Muscle of arm (tissue), 12 donors: ENCODE measurements around the gene TRERF1. TPM values are rescaled to one million over a fixed set of nuclear protein-coding genes. Genes with fewer than 3 reads are reported as not detected.
"Not testable (repeated sequence)": the region's sequence is repeated elsewhere in the genome, so short reads cannot be mapped to it uniquely, and the experiment has no call there.

ENCODE experiments used
- DNase-seq: peaks from one replicate; pipeline ENCODE4 v3.0.0-alpha.2; 2013
- polyA plus RNA-seq, 12 donors: library from polyadenylated mRNA; unstranded; fragments of 120-200 nt; gene quantifications; one replicate each; pipeline ENCODE4 v1.2.1, GENCODE V29; 2013; ENCODE audit not compliant: insufficient read length in 12 of 12

The TRERF1 gene
- polyA plus RNA-seq, 12 donors: 7.0 to 20.6 (median 9.2) TPM; not detected in 1

DNA sequence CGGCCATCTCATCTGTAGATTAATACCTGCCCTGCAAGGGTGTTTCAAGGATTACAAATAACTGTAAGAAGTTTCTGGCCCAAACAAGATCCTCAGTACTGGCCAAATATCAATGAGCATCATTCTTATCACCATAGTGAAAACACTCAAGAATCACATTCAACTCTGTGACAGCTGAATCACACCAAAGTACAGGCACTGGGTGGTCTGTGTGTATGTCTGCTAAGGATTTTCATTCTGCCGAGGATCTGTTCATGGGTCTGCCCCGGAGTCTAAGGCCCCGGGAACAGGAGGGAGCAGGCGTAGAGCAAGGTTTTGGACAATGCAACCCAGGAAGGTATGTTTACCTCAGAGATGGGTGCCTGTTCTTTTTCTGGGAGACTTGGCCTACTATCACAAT, 110.5 kb downstream of the TRERF1 start:
- DNase-seq: no peak

DNA sequence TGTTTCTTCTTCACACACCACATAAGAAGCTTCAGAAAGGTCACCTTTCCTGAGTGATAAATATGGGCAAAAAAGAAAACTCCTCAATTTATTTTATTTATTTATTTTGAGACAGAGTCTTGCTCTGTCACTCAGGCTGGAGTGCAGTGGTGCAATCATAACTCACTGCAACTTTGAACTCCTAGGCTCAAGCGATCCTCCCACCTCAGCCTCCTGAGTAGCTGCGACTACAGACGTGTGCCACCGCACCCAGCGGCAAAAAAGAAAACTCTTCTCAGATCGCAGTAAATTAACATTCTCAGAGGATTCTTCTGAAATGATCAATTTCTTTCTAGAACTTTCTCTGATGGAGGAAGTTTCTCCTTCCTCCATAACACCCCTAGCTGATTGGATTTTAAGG, 111.2 kb downstream of the TRERF1 start:
- no peak for DNase-seq

DNA sequence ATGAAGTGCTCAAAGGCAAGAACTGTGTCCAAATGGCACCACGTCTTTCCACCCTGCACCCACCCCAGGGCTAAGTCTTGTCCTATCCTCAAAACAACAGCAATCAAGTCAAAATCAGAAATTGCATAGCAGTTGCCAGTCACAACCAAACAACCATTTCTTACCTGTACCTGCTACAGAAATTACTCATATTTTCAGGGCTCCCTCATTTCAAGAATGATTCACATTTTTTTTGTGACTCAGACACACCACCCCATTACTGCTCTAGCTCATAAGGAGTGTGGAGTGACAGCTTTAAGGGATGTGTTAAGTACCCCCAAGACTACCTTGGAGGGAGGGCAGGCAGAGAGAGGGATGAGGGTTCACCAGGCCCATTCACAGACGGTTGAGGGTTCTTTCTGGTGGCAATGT, 111.7 kb downstream of the TRERF1 start:
- no peak for DNase-seq

DNA sequence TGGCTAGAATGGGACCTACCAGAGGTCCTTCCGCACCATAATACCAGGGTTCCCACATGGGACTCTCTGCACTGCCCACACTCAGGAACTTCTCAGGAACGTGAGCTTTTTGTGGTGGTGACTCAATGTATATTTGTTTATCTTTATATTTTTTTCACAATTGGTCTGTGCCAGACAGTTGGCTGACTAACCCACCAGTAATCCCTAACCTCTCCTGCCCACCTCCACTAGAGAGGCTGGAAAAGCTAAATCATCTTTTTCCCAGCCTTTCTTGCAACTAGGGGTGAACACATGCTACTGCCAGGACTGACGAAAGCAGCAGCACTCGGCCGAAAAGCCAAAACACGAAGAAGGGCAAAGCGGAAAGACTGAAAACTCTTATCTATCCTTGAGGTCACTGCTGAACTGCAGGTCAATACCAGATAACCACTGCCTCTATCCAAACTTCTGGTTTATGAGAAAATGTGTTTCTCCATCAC, 112.9 kb downstream of the TRERF1 start:
- DNase-seq: no peak

DNA sequence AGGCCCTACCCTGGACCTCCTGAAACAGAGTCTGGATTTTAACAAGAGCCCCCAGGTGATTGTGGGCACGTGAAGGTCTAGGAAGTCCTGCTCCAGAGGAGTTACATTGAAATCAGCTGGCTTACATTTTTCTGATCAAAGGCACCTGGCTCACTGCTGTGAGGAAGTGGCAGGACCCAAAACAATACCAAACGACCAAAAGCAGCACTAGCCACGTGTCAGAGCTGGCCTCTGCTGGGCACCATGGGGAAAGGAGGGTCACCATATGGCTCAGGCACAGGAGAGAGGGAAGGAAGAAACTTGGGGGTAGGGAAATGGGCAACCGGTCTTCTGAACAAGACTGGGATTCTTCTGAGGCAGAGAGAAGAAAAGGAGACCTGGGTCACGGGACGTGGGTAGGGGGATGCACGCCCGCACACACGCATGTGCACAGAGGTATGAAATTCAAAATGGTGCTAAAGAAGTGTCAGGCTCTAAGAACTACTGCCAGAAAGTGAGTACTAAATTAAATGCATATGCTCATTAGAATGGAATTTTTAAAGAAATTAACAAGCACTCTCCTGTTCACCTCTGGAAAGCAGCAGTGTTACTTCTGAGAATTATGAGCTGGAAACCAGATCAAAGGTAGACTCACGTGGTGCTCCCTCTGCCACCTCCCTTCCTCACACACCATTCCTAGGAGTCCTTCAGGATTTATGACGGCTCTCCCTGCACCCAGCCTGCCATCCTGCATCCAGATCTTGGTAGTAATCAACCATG, 113.6 kb downstream of the TRERF1 start:
- DNase-seq: no peak

DNA sequence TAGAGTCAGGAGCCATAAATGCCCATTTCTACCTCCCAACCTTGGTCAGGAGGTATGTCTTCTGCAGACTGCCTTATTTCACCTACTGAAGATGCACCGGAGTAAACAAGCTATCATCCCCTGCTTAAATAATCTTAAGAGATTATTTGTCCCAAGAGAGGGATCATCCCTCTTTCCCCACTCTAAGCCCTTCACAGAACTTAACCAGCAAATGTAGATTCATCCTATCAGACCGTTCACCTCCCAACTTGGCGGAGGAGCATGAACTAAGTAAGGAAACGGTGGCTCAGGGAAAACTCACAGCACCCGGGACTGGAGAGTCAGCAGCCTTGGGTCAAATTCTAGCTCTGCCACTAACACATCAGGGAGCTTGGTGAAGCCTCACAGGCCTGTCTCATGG, 115.3 kb downstream of the TRERF1 start:
- DNase-seq: no peak

DNA sequence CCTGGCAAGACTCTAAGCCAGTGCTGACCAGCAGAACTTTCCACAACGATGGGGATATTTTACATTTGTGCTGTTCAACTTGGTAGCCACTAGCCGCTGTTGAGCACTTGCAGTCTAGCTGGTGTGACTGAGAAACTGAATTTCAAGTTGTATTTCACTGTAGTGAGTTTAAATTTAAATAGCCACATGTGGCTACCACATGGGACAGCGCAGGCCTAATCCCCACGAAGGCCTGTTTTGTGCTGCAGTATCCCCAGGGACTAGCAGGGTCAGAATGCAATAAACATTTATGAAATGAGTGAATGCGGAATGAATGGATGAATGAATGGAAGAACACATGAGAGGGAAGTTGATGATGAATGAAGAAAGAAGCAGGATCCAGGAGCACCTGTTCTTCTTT, 115.8 kb downstream of the TRERF1 start:
- DNase-seq: no peak

DNA sequence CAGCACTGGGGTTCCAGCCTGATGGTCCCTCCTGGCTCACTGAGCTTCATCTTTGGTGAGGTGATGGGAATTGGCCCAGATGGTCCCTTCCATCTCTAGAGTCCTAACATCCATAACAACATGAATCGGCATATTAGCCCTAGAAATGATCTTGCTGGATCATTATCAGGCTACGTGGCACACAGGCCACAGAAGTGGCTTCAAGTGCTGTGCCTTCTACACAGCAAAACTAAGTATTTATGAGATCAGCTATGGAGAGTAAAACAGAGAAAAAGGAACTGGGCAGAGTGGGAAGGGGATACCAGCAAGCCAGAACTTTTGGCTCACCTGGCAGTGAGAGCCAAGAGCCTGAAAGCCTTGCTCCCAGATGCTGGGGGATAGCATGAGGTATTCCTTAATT, 116.9 kb downstream of the TRERF1 start:
- DNase-seq: no peak

DNA sequence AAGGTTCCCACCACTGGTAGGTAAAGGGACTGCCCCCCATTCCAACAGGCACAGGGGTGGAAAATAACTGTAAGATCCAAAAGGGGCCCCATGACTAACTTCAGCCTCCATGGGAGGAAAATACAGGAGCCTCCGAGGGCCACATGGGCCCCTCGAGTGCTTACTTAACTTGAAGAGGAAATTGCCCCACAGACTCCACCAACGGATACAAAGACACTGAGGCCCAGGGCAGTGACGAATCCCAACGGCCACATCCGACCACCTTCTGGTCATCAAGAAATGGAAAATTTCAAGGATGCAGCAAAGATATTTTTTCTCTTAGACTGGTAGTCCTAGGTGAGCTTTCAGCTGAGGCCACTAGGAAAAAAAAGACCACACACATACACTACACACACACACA, 118.1 kb downstream of the TRERF1 start:
- DNase-seq: no peak

DNA sequence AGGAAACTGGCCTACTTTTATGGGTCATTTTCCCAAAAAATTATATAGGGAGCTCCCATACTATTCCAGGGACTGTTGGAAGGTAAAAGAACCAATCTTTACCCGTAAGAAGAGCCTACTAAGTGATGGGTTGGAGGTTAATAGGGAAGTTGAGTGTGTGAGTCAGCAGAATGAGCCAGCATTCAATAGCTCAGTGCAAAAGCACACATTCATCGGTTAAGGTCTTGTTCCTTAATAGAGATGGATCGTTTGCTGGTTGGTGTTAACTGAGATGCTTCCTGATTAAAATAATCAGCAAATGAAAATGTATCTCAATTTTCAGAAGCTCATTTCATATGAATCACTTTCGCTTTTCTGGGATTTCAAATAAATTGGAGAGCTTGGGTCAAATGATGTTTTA, 118.8 kb downstream of the TRERF1 start:
- no peak for DNase-seq

DNA sequence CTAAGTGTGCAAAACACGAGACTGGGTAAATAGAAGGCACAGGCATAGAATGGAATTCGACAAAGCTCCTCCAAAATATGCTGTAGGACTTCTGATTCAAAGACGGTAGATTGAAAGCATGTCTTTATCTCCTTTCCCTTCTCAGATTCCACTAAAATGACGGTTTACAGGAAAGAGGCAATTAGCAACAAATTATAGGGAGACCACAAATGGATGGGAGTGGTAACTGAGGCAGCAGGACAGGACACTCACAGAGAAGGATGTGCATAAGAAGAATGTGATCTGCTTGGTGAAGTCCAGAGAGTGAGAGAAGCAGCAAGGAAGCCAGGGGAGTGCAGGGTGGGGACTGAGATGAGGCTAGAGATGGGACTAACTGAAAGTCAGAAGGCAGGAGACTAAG, 120.7 kb downstream of the TRERF1 start:
- DNase-seq: no peak

DNA sequence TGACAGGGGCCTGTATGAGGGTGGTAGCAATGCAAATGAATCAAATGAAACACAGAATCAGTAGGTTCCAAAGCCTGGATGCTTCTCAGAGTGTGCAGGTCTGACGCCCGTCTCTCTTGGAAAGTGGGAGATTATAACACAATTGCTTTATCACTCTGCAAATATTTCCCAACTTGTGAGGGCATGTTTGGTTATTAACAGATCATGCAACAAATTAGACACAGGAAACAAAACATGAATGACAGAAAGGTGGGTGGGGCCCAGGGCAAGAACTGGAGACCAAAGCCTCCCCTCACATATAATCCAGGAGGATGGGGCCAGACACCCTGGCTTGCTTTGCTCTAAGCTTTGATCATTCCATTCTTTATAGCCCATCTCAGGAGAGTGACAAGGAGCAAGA, 125.5 kb downstream of the TRERF1 start:
- DNase-seq: no peak

DNA sequence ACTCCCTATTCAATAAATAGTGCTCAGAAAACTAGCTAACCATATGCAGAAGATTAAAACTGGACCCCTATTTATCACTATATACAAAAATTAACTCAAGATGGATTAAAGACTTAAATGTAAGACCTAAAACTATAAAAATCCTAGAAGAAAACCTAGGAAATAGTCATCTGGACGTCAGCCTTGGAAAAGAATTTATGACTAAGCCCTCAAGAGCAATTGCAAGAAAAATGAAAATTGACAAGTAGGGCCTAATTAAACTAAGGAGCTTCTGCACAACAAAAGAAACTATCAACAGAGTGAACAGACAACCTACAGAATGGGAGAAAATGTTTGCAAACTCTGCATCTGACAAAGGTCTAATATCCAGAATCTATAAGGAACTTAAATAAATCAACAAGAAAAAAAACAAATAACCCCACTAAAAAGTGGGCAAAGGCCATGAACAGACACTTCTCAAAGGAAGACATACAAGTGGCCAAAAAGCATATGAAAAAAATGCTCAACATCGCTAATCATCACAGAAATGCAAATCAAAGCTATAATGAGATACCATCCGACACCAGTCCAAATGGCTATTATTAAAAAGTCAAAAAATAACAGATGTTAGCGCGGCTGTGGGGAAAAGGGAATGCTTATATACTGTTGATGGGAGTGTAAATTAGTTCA, 126.9 kb downstream of the TRERF1 start:
- DNase-seq: not testable (repeated sequence)

DNA sequence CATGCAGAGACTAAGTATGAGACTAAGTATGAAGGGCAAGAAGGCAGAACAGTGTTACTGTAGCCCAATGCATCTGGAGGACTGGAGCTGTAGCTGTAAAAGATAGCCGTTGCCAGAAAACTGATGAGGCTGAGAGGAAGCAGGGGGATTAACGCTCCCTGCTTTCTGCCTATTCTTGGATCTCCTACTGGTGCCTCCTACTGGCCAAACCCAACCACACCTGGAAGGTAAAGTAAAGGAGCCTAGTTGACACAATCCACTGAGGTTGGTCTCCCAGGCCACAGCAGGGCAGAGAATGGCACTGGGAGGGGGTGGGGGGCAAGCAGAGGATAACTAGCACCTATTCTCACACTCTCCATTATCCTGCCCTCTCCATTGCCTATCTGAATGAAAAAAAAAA, 129.1 kb downstream of the TRERF1 start:
- DNase-seq: no peak

DNA sequence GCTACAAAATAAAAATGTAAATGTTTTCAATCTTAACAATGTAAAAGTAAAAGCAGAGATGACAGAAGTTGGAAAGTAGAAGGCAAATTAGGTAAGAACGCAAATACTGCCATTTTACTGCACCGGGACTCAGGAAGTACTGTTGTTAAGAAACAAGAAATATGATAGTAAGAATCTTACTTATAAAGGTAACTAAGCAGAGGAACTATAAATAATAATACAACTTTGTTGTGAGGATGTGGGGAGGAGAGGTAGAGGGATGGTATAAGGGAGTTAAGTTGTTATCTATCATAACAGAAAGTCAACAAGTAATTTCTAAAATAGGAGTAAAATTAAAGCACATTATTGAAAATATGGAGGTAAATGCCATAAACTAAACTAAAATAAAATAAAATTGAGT, 129.8 kb downstream of the TRERF1 start:
- no peak for DNase-seq

DNA sequence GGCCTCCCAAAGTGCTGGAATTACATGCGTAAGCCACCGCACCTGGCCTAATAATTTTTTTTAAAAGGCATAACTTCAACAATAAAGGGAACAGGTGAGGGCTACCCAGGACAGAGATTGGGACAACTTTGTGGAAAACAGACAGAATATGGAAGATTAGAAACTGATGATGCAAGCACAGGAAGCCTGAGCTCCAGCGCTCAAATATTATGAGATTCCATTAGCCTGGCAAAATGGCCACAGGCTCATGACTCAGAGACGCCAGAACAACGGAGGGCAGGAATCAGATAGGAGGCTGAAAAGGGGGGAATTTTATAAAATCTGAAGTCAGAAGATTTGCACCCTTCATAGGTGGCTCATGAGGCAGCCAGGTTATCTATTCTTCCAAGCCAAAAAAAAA, 131.0 kb downstream of the TRERF1 start:
- no peak for DNase-seq

DNA sequence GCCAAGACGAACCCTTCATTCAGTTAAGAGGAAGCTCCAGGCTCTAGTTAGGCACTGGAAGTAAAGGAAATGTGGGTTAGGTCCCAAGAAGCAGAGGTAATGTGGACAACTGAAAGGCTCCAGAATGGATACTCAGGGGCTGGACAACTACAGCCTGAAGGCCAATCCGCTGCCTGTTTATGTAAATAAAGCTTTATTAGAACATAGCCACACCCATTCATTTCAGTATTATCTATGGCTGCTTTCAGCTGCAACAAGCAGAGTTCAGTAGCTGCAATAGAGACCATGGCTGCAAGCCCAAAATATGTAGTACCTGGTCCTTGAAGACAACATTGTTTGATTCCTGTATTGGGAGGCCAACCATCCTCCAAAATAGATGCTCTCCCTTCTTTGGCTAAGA, 133.2 kb downstream of the TRERF1 start:
- no peak for DNase-seq

DNA sequence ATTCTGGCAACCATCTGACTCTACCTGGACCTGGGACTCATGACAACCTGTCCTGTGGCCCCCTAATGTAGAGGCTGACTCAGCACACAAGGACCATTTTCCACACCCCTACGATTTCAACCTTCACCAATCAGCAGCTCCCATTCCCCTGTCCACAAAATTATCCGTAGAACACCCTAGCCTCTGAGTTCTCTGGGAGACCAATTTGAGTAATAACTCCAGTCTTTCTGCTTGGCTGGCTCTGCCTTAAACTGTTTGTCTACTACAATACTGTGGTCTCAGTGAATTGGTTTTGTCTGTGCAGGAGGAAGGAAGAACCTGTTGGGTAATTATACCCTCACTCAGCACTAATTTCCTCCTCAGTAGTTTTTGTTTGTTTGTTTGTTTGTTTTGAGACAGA, 134.7 kb downstream of the TRERF1 start:
- no peak for DNase-seq

DNA sequence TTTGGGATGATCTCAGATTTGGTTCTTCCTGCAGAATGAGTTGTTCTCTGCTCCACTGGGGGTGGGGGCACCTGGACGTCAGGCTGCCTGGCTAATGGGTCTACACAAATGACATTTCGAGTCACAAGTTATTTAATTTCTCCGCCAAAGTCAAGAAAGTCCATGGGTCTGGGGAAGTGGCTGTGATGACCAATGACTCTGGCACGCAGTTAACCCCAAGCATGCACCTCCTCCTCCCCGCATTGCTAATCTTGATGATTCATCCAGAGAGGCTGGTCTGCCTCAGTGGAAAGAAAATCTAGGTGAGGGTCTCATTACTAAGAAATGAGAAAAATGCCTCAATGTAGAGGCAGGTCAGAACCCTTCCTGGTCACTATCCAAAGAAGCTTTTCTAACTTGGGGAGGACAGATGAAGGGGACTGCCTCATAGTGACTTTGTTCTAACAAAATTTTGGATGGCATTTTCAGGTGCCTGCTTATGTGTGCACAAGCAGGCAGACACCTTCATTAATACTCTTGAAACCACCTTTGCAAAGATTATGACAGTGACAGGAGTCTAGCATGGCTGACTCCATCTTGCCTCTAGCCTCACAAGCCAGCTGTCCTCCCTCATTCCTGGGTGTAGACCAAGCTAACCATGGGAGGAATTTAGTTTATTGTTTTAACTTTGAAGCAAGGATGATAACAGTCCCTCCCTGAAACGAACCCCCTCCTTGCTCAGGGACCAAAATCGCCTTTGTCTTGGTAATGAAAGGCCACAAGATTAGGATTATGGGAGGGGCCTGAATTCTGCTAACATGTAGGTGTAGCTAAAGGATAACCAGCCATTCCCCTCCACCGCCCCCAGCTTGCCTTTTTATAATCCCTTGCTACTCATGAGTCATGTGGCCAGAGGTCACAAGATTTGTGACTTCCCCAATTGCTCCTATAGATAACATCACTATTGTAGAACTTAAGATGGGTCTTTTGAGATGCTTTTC, 135.4 kb downstream of the TRERF1 start:
- DNase-seq: no peak

DNA sequence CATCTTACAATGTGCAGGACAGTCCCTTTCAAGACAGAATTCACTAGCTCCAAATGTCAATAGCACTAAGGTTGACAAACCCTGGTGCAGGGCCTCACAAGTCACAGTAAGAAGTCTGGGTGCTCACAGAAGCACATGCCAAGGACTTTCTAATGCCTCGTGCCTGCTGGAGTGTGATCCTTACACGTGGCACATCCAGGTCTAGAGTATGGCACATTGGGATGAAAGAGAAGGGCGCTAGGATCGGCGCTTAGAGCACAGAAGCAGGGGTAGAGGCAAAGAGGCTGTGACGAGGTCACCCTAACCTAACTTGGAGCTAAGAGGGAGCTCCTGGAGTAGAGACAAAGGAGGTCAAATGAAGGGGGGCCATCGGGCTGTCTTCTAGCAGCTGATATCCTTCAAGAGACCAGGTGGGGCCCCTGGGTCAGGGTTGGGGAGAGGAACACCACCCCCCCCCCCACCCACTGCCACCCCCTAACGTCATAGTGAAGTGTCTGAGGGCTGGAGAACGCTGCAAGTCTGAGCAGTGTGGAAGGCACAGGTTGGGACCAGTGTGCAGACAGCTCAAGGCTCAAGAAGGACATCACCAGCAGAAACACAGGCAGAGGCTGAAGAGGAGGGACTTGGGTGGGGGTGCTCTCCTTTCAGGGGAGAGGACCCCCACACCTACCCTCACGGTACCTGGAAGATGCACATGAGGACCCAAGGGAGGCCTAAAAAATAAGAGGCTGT, 136.3 kb downstream of the TRERF1 start:
- DNase-seq: no peak

DNA sequence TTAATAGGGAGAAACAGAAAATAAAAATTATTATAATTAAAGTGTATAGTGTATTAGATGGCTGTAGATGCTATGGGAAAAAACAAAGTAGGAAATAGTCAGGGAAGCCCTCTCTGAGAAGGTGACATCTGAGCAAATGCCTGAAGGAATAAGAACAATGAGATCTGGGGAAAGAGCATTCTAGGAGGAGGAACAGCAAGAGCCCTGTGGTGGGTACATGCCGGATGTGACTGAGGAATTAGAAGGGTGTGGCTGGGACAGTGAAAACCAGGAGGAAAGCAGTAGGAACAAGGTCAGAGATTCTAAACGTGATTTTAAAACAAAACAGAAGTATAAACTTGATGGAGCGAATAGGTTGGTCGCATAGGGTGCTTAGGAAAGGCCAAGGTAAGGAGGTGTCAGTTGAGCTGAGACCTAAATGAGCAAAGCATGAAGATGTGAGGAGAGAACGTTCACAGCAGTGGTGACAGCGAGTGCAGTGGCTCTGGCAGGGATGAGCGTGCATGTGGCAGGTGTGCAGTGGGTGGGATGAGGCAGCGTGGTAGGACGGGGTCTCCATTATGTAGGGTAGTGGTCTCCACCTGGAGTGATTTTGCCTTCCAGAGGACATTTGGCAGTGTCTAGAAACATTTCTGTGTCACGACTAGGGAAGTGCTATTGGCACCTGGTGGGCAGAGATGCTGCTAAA, 137.0 kb downstream of the TRERF1 start:
- no peak for DNase-seq
